Activated gamma-delta T cell treated with anti-CD3 and anti-CD28 coated beads, Interleukin-2, amount 50 U/mL, for 16 hours (primary cell): ENCODE results near the gene KIF3B.
"Not testable (repeated sequence)": the region's sequence is repeated elsewhere in the genome, so short reads cannot be mapped to it uniquely, and the experiment has no call there.

Experiments used
- DNase-seq: peaks from one replicate; pipeline ENCODE4 v3.0.0-alpha.2; 2020; ENCODE audit warnings: low read depth

The KIF3B gene

GRCh38 chr20:32330555-32330897 is 53.1 kb downstream of the KIF3B start:
- DNase-seq: no peak

GRCh38 chr20:32332614-32333013 is 55.2 kb downstream of the KIF3B start:
- DNase-seq: no peak

GRCh38 chr20:32333181-32333987 is 55.9 kb downstream of the KIF3B start:
- no peak for DNase-seq

GRCh38 chr20:32333988-32334885 is 56.8 kb downstream of the KIF3B start:
- DNase-seq: peak; percentile 36

GRCh38 chr20:32336918-32337347 is 59.5 kb downstream of the KIF3B start:
- no peak for DNase-seq

GRCh38 chr20:32337937-32338661 is 60.6 kb downstream of the KIF3B start:
- DNase-seq: no peak

GRCh38 chr20:32338665-32339064 is 61.2 kb downstream of the KIF3B start:
- DNase-seq: no peak

GRCh38 chr20:32339116-32339515 is 61.7 kb downstream of the KIF3B start:
- DNase-seq: no peak

GRCh38 chr20:32341053-32341452 is 63.6 kb downstream of the KIF3B start:
- DNase-seq: not testable (repeated sequence)

- DNase-seq: no peak
Measured at GRCh38 chr20:32343439-32343838, 66.0 kb downstream of the KIF3B start.

GRCh38 chr20:32344835-32345506 is 67.5 kb downstream of the KIF3B start:
- no peak for DNase-seq

- no peak for DNase-seq
Measured at GRCh38 chr20:32348207-32348606, 70.8 kb downstream of the KIF3B start.

GRCh38 chr20:32350421-32350820 is 73.0 kb downstream of the KIF3B start:
- DNase-seq: no peak

GRCh38 chr20:32352121-32352720 is 74.8 kb downstream of the KIF3B start:
- DNase-seq: no peak

- DNase-seq: no peak
Measured at GRCh38 chr20:32353848-32354496, 76.5 kb downstream of the KIF3B start.

GRCh38 chr20:32354592-32355416 is 77.4 kb downstream of the KIF3B start:
- DNase-seq: no peak

- DNase-seq: no peak
Measured at GRCh38 chr20:32355417-32355841, 78.0 kb downstream of the KIF3B start.

- not testable (repeated sequence) for DNase-seq
Measured at GRCh38 chr20:32355907-32356621, 78.6 kb downstream of the KIF3B start.
